ENCODE measurements around the gene ATP5F1D. TPM values are rescaled to one million over a fixed set of nuclear protein-coding genes. Genes with fewer than 3 reads are reported as not detected.

ATP5F1D gene
- total RNA-seq, 1 experiment from 2014 or later = 179 TPM

DNA sequence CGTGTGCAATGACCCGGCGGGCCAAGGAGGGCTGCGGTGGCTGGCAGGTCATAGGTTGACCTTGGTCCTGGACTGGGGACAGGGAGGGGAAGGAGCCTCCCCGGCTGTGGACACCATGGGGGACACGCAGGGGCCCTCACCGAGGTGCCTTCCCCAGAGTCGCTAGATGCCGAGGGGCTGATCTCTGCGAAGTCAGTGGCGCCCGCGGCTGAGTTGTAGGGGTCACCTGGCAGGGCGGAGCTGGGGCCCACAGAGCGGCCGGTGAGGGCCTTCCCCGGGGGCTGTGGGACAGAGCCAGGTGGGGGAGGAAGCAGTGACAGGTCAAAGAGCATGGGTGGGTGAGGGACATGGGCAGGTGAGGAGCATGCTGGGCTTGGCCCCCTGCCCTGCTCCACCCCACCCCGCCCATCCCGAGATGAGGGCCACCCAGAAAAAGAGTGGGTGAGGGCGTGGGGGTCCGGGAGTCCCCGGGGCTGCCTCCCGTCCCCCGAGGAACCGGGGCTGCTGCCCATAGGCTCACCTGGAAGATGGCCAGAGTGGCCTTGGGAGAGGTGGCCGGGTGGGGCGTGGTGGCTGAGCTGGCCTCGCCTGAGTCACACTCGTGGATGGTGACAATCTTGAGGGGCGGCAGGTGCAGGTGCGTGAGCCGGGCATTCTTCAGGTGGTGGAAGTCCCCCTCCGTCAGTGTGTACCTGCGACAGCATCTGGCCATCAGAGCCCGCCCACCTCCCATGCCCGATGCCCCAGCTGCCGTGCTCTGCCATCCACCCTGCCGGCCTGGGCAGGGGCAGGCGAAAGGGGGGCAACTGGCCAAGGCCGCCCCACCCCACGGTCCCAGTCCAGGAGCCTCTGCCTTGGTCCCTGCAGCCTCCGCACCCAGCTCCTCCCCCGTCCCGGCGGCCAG lies 7.2 kb upstream of the ATP5F1D start:
- H3K4me3 Mint-ChIP-seq = no peak overlapping the region
- H2AK5ac ChIP-seq (ENCODE audit: insufficient read length, low read length) = no peak overlapping the region
- TF ChIP-seq, protein P1, sequence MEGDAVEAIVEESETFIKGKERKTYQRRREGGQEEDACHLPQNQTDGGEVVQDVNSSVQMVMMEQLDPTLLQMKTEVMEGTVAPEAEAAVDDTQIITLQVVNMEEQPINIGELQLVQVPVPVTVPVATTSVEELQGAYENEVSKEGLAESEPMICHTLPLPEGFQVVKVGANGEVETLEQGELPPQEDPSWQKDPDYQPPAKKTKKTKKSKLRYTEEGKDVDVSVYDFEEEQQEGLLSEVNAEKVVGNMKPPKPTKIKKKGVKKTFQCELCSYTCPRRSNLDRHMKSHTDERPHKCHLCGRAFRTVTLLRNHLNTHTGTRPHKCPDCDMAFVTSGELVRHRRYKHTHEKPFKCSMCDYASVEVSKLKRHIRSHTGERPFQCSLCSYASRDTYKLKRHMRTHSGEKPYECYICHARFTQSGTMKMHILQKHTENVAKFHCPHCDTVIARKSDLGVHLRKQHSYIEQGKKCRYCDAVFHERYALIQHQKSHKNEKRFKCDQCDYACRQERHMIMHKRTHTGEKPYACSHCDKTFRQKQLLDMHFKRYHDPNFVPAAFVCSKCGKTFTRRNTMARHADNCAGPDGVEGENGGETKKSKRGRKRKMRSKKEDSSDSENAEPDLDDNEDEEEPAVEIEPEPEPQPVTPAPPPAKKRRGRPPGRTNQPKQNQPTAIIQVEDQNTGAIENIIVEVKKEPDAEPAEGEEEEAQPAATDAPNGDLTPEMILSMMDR (conservative IDR thresholded peaks at IDR 0.05) = no peak
- no peak overlapping the region for H3K4me2 ChIP-seq (ENCODE audit: insufficient read depth, insufficient read length, low read length)
- no peak overlapping the region for H2BK120ac ChIP-seq (ENCODE audit: low read depth, low read length, poor library complexity, severe bottlenecking)
- no peaks in the 10 kb centered on the region for H4K20me1 ChIP-seq (ENCODE audit: control insufficient read depth, insufficient read depth, insufficient read length)
- H2BK5ac ChIP-seq (ENCODE audit: insufficient read length, low read length) = no peak overlapping the region
- no peak for DNase-seq
- no peak overlapping the region for H2BK20ac ChIP-seq (ENCODE audit: low read depth, low read length, poor library complexity, severe bottlenecking)
- H3K56ac ChIP-seq (ENCODE audit: insufficient read length, low read depth, low read length) = no peak overlapping the region
- H3K27ac Mint-ChIP-seq = no peak overlapping the region
- no peak overlapping the region for H3K14ac ChIP-seq (ENCODE audit: insufficient read depth, low read length)
- no peaks in the 10 kb centered on the region for H3K27me3 ChIP-seq (ENCODE audit: insufficient read depth, low read length)
- no peak overlapping the region for H2AFZ ChIP-seq (ENCODE audit: low read length)
- peaks cover 1% of the 10 kb centered on the region; the same call in 1 of the 2 replicates for H3K27me3 Mint-ChIP-seq (ENCODE audit: low read depth)
- H3K27ac ChIP-seq (ENCODE audit: insufficient read length, low read depth, low read length) = no peak overlapping the region
- no peak overlapping the region for H2BK12ac ChIP-seq (ENCODE audit: insufficient read length, low read depth, low read length)
- peaks cover 8% of the 10 kb centered on the region for H3K23me2 ChIP-seq (ENCODE audit: insufficient read length, low read depth, low read length, poor library complexity, severe bottlenecking)
- H3K79me1 ChIP-seq (ENCODE audit: insufficient read depth, low read depth, low read length, poor library complexity, severe bottlenecking) = no peaks in the 10 kb centered on the region
- H3K79me2 ChIP-seq (ENCODE audit: insufficient read depth, low read length) = no peaks in the 10 kb centered on the region
- no peak overlapping the region for H3K4ac ChIP-seq (ENCODE audit: low read depth, low read length)
- H3T11ph ChIP-seq (ENCODE audit: low read length) = no peak overlapping the region
- no peak overlapping the region for H3K23ac ChIP-seq (ENCODE audit: insufficient read length, low read depth, low read length)
- H3K9ac ChIP-seq (ENCODE audit: extremely low read depth, insufficient read length, low read length) = no peak overlapping the region
- no peaks in the 10 kb centered on the region for H3K9me3 Mint-ChIP-seq
- no peak overlapping the region for H2BK15ac ChIP-seq (ENCODE audit: low read depth, low read length)
- peaks cover 8 to 12% of the 10 kb centered on the region in 2 experiments for H3K4me1 Mint-ChIP-seq
- no CpG with 5 or more reads among the region's 45 CpGs for WGBS (ENCODE audit: extremely low coverage, insufficient read length, low lambda C conversion rate)
- no peaks in the 10 kb centered on the region for H3K9me3 ChIP-seq (ENCODE audit: control insufficient read depth, low read depth, low read length)
- no peak overlapping the region for H3K18ac ChIP-seq (ENCODE audit: insufficient read length, low read depth, low read length)
- H3K36me3 Mint-ChIP-seq (ENCODE audit: insufficient read depth in 1 of 3, low read depth in 3 of 3) = peaks cover 0 to 30% (median 19%) of the 10 kb centered on the region in 3 experiments; a peak in 5 of 7 replicates
- no peak overlapping the region for H4K91ac ChIP-seq (ENCODE audit: insufficient read length, low read depth, low read length)
- H4K8ac ChIP-seq (replicated peaks; ENCODE audit: insufficient read length, low read depth, low read length) = no peak overlapping the region
- no peaks in the 10 kb centered on the region for H3K4me1 ChIP-seq (ENCODE audit: insufficient read depth, low read length)
- H4K5ac ChIP-seq (ENCODE audit: insufficient read length, low read depth, low read length) = no peak overlapping the region

Data from H9 (cell line).